GM21825 (cell line): ENCODE measurements around the gene RELA.
A peak's percentile ranks its signal among the peaks of the same experiment; 100 is the strongest.
"Not testable (repeated sequence)": the region's sequence is repeated elsewhere in the genome, so short reads cannot be mapped to it uniquely, and the experiment has no call there.

ENCODE experiments used
- ATAC-seq: cut with Tn5 transposase; IDR thresholded peaks from one replicate; pipeline ENCODE4 v1.9.1; 2021; ENCODE audit warnings: mild to moderate bottlenecking, moderate library complexity; ENCODE audit not compliant: unreplicated experiment

Gene RELA

DNA sequence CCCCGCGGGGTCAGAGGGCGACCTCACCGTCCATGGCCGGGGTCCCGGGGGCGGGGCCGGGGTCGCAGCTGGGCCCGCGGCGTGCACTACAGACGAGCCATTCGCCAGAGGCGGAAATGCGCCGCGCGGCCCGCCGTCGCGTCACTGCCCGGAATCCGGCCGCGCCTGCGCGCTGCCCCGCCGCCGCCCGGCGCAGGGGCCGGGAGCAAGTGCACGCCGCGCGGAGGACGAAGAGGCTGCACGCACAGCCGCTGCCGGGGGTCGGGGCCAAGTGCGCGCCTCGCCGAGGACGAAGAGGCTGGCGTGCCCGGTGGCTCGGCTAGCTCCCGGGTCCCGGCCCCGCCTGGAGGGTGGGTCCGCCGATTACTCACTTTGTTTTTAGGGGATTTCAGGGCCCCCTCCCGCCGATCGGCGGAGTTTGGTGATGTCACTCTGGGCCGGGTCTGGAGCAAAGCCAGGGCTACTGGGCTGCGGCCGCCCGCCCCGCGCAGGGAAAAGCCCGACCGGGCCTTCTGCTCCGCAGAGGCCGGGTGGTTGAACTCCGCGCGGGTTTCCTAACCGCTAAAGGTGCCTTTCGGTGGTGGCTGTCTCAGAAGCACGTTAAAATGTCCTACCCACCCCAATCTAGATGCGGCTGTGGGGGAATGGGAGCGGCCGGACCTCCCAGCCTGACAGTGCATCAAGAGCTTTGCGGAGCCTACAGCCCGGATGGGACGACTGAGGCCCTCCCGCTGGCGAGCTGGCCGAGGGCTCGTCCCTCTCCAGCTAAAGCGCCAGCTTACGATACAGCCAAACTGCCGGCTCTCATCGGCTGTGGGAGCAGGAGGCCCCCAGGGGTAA lies at the start of gene RELA:
TSS of gene RELA (minus strand) at position 118 of the 840 bp plus-strand sequence. CDS start at position 34, 84 bp downstream.
- ATAC-seq, result peak; percentile 82

DNA sequence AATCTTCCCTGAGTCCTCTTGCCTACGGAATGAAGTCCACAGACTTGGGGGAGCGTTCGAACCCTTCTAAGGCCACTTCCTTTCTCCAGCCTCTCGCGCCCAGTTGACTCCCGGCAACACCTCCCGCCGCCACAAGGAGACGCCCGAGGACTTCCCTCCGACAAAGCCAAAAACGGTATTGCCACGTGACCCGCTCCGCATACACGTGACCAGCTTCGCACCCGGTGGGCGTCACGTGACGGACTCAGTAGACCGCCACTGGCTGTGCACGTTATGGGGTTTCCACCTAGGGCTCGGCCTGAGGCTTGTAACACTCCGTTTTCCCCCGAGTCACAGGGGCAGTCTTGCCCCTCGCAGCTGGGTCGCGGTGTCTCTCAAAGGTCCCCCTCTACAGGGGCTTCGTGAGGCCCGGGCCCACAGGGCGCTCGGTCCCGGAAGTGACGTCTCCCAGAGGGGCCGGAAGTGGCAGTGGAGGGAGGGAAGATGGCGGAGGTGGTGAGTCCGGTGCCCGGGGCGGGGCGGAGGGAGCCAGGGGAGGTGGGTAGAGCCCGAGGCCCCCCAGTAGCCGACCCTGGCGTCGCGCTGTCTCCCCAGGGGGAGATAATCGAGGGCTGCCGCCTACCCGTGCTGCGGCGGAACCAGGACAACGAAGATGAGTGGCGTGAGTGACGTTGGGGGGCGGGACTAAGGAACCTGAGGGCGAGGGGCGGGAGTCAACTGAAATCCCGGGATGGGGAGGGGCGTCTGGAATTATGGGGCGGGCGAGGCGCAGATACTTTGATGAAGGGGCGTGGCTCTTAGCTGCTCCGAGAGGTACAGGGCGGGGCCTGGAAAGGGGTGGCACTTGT lies 49.3 kb upstream of the RELA start, which contains the start of gene KAT5:
TSS of gene KAT5 (plus strand) at position 468 of the 848 bp plus-strand sequence. CDS start at position 484, 16 bp downstream.
- peak; percentile 83 for ATAC-seq

DNA sequence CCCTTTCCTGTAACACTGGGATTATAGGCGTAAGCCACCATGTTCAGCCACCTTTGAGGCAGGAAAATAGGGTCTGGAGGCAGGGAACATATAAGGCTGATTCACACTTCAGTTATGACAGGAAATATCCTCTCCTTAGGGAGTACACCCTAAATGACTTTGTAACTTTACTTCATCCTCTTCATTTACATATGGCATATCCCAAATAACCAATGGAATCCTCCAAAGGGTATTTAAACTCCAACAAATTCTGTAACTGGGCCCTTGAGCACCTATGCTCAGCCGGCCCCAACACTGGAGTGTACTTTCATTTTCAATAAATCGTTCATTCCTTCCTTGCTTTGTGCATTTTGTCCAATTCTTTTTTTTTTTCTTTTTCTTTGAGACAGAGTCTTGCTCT lies 47.7 kb upstream of the RELA start:
- ATAC-seq, result no peak

DNA sequence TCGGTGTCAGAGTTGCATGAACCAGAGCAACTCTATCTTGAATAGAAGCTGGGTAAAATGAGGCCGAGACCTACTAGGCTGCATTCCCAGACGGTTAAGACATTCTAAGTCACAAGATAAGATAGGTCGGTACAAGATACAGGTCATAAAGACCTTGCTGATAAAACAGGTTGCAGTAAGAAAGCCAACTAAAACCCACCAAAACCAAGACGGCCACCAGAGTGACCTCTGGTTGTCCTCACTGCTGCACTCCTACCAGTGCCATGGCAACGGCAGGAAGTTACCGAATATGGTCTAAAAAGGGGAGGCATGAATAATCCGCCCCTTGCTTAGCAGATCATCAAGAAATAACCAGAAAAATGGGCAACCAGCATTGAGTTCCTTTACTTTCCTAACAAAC lies 46.9 kb upstream of the RELA start:
- no peak for ATAC-seq

DNA sequence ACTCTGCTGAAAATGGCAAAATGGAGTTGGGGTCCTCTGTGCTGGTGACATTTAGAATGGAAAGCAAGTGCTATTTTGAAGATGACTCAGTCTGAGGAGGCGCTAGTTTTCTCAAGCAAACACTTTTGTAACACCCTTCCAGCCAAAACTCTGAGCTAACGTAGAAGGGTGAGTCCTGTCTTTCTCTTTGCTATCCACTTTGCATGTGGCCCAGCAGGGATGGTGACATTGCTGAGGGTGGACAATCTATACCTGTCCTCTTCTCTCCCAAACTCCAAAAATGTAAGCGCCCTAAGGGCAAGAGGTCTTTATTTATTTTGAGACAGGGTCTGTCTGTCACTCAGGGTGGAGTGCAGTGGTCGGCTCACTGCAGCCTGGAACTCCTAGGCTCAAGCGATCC lies 45.7 kb upstream of the RELA start:
- ATAC-seq, result no peak

DNA sequence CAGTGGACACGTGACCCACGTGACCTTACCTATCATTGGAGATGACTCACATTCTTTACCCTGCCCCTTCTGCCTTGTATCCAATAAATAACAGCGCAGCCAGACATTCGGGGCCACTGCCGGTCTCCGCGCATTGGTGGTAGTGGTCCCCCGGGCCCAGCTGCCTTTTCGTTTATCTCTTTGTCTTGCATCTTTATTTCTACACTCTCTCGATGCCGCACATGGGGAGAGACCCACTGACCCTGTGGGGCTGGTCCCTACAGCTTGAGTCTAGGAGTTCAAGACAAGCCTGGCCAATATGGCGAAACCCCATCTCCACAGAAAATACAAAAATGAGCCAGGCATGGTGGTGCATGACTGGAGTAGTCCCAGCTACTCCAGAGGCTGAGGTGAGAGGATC lies 44.3 kb upstream of the RELA start:
- ATAC-seq, result not testable (repeated sequence)

DNA sequence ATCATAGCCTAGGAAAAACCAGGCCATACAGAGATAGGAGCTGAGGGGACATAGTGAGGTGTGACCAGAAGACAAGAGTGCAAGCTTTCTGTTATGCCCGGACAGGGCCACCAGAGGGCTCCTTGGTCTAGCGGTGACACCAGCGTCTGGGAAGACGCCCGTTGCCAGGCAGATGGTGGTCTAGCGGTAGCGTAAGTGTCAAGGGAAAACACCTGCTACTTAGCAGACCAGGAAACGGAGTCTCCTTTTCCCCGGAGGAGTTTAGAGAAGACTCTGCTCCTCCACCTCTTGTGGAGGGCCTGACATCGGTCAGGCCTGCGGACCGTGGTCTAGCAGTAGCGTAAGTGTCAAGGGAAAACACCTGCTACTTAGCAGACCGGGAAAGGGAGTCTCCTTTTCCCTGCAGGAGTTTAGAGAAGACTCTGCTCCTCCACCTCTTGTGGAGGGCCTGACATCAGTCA lies 43.6 kb upstream of the RELA start:
- not testable (repeated sequence) for ATAC-seq

DNA sequence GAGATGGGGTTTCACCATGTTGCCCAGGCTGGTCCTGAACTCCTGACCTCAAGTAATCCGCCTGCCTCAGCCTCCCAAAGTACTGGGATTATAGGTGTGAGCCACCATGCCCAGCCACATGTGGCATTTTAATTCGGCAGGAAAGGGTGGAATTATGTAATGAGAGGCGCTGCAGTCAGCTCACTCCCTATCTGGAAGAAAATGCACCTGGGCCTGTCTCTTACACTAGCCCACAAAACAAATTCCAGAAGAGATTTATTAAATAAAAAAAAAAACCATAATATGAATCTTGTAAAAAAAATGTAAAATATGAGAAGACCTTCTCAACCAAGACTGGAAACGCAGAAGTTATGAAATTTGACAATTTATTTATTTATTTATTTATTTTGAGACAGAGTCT lies 41.1 kb upstream of the RELA start:
- no peak for ATAC-seq

DNA sequence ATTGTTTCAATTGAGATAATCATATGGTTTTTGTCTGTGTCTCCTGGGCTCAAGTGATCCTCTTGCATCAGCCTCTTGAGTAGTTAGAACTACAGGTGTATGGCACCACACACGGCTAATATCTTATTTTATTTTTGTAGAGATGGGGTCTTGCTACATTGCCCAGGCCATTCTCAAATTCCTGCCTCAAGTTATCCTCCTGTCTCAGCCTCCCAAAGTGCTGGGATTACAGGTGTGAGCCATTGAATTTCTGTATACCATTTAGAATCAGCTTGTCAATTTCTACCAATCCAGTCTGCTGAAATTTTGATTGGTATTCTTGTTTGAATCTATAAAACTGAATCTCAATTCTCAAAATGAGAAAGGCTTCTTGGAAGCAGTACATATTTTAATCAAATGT lies 39.0 kb upstream of the RELA start:
- ATAC-seq, result no peak

DNA sequence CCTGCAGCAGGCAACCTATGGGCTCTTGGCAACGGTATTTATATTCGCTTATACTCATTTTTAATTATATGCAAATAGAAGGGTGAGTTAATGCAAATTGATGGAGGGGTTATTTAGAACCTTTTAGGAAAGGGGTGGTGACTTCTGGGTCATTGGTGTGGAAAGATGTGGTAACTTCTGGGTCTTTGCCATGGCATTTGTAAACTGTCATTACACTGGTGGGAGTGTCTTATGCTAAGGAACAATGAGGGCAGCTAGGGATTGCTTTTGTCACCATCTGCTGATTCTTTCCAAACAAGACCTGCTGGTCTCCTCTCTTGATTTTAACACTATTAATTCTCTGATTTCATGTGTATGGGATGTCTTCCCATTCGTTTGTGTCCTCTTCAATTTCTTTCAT lies 37.7 kb upstream of the RELA start:
- no peak for ATAC-seq

DNA sequence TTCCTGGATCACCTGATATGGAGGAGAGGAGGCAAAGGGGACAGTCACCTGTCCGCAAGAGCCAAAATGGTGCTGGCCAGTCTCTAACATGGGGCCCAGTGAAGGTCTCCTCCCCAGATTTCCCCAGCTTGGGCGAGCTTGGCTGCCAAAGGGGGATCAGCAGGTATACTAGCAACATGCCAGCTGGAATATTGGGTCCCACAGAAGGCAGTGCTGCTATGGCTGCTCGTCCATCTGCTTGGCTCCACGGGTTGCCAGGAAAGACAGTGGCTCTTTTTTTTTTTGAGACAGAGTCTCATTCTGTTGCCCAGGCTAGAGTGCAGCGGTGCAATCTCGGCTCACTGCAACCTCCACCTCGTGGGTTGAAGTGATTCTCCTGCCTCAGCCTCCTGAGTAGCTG lies 36.6 kb upstream of the RELA start:
- ATAC-seq, result no peak

DNA sequence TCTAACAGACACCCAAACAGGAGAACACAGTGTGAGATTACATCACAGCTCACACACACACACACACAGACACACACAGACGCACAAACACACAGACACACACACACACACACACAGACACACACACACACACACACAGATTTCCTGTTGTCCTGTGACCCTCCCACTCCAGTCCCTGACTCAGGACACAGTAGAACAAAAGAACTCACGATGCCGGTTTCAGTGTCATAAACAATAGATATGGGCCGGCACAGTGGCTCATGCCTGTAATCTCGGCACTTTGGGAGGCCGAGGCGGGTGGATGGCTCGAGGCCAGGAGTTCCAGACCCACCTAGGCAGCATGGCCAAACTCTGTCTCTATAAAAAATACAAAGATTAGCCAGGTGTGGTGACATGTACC lies 35.5 kb upstream of the RELA start:
- ATAC-seq, result no peak

DNA sequence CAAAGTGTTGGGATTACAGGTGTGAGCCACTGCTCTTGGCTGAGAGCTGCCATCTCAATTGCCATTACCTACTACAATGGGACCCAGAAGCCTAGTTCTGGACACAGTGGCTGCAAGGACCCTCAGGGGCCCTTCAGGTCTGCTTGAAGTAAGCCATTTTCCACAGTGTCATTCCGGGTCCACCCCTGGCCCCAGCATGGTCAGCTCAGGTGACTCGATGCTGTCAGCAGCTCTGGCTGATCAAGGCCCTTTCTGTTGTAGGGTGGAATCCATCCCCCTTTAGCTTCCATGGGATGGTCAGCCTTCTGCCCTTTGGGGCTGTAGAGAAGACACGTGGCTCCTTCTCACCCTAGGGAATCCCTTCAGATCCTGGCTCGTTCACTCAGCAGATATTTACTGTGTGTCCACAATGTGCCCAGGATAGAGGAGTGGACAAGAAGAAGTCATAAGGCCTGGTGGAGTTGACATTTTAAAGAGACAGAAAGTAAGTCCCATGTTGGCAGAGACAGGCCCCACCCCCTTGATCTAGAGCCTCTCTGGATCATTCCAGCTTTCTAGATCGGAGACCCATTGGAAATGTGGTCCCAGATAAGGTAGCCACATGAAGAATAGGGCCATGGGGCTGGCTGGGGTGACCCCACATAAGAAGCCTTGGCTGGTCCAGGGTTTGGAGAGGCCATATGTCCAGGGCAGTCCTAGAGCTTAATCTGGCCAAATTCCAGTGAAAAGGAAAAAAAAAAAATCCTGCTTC lies 34.3 kb upstream of the RELA start:
- ATAC-seq, result no peak

DNA sequence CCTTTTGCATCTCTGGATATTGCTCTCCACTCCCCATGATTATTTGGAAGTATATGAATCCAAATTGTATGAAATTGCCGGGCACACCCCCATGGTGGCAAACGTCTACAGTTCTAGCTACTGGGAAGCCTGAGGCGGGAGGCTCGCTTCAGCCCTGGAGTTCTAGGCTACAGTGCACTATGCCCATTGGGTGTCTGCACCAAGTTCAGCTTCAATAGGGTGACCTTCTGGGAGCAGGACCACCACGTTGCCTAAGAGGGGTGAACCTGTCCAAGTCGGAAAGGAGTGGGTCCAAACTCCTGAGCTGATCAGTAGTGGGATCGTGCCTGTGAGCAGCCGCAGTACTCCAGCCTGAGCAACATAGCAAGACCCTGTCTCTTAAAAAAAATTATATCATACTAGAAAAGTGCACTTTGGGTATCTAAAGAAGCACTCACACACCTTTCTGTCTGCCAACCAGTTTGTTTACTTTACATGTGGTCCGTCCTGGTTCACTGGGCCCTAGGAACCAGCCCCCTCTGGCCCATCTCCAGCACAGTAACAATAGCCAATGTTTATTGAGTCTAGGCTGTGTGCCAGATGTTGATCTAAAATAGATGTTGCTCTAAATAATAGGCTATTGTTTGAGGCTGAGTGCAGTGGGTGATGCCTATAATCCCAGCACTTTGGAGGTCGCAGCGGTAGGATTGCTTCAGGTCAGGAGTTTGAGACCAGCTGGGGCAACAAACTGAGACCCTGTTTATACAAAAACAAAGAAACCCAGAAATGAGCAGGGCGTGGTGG lies 32.9 kb upstream of the RELA start:
- ATAC-seq, result no peak

DNA sequence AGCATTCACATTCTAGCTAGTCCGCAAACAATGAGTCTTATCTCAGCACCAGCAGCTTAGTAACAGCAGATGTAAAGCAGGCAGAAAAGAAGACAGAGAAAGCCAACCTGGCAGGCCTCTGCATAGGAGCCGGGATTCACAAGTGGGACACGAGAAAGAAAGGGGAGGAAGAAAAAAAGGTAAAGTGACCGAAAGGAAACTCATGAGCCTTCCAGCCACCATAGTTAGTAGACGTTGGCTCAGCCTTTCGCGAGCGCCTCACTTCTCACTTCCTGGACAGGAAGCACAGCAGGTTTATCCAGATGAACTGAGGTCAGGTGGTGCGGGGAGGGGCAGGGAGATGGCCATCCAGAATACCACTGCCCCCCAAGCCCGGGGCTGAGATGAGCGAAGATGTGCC lies 29.7 kb upstream of the RELA start:
- ATAC-seq, result no peak

DNA sequence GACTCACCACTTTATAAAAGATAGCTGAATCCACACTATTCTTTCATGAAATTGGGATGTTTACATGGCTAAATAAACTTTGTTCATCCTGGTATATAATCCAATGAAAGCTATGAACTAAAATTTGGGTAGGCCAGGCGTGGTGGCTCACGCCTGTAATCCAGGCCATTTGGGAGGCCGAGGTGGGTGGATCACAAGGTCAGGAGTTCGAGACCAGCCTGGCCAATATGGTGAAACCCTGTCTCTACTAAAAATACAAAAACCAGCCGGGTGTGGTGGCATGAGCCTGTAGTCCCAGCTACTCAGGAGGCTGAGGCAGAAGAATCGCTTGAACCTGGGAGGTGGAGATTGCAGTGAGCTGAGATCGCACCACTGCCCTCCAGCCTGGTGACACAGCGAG lies 29.1 kb upstream of the RELA start:
- not testable (repeated sequence) for ATAC-seq

DNA sequence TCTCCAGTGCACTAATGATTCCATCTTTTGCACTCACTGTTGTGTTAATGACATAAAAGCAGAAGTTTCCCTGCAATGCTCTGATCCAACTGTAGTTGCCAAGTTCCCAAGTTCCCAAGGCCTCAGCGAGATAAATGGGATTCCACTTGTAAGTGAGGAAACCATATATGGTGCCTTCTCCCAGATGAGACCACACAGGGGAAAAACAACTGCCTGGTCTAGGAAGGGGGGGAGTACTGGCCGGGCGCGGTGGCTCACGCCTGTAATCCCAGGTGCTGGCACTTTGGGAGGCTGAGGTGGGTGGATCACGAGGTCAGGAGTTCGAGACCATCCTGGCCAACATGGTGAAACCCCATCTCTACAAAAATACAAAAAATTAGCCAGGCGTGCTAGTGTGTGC lies 23.3 kb upstream of the RELA start:
- no peak for ATAC-seq

DNA sequence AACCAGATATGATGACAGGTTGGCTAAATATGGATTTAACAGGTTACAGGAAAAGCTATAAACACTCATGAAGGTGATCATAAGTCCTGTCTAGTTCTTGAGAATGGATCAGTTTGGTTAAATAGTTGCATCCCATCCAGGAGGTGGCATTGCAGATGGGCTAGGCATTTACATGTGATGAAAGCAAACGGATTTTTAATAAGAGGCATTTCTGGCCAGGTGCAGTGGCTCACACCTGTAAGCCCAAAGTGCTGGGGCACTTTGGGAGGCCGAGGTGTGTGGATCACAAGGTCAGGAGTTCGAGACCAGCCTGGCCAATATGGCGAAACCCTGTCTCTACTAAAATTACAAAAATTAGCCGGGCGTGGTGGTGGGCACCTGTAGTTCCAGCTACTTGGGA lies 20.8 kb upstream of the RELA start:
- not testable (repeated sequence) for ATAC-seq

DNA sequence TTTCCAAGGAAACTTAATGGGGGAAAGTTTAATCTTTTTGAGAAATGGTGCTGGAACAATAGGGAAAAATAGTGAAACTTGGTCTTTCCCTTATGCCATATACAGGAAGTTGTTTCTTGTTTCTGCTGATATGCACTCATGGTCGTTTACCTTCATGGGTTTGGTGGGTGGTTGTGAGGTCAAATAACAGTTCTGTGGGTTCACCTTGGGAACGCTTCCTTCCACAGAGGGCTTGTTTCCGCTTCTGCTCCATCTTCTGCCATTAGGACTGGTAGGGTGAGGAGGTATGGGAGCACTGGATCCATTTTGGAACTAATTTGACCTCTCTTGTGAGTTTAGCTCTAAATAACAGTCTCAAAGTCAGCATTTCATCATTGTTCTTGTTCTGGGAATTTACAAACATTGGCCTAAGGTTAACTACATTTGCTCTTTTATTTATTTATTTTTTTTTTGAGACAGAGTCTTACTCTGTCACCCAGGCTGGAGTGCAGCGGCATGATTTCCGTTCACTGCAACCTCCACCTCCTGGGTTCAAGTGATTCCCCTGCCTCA lies 17.6 kb upstream of the RELA start:
- no peak for ATAC-seq

DNA sequence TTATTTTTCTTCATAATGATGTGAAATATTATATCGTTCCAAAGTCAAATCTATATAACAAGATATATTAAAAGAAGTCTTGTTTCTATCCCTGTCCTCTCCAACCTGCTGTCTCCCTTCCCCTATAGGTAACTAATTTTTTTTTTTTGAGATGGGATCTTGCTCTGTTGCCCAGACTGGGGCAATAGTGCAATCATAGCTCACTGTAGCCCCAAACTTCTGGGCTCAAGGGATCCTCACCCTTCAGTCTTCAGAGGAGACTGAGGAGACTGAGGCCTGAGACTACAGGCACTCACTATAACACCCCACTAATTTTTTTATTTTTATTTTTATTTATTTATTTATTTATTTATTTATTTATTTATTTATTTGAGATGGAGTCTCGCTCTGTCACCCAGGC lies 10.3 kb upstream of the RELA start:
- no peak for ATAC-seq
